HT1080 (cell line): ENCODE data around the gene RPS6KA5. TPM values are rescaled to one million over a fixed set of nuclear protein-coding genes. Genes with fewer than 3 reads are reported as not detected.
A peak's percentile ranks its signal among the peaks of the same experiment; 100 is the strongest.
"Not testable (repeated sequence)": the region's sequence is repeated elsewhere in the genome, so short reads cannot be mapped to it uniquely, and the experiment has no call there.

Experiments used
- DNase-seq: peaks from one replicate; pipeline ENCODE4 v3.0.0-alpha.2; 2015; ENCODE audit warnings: low read depth
- total RNA-seq: library from RNA; depleted of rRNA; stranded (reverse); fragments of >200 nt; shearing (Covaris generic); gene quantifications from 2 replicates; pipeline ENCODE4 v1.2.3, GENCODE V29; 2014

Gene RPS6KA5
- total RNA-seq, 1 experiment from 2014 or later = 3.6 TPM

DNA sequence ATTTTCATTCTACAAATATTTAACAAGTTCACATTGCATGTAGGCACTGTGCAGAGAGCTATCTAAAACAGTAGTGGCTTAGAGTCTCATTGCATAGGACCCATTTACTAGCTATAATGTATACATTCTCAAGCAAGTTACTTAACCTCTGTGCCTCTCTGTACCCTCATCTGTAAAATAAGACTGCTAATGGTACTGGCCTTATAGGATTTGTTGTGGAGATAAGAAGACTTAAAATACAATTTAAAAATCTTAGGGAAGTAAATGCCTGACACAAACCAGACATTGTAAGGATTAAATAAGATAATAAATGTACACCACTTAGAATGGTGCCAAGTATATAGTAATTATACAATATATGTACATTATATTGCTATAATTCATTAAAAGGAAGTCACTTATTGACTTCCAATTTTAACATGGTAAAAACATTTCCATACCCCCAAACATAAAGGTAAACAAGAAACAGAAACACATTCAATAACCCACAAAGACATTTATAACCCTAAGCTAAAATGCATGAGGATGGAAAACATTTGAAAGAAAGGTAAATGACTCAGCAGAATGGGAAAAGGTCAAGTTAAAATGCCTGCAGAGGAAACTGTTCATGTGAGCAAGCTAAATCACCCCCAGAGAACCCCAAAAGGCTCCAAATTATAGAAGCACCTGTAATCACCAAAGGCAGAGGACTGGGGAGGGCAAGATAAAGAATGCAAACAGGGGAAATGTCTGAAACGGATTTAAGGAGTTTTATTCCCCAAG lies 30.8 kb downstream of the RPS6KA5 start:
- no peak for DNase-seq

DNA sequence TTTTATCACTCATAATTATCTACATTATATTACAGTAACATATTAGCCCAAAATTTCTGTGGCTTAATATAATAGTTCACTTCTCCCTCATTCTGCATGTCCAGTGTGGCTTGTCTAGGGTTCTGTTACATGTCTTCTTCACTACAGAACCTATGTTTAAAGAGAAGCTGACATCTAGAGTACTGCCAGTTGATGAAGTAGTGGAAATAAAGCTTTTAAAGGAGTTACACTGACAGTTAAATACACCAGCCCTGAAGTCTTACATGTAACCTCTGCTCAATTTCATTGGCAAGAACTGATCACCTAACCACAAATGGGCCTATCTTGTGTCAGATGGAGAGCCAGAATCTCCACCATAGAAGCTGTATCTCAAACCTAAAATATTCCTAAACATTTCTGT lies 32.9 kb downstream of the RPS6KA5 start:
- DNase-seq = no peak

DNA sequence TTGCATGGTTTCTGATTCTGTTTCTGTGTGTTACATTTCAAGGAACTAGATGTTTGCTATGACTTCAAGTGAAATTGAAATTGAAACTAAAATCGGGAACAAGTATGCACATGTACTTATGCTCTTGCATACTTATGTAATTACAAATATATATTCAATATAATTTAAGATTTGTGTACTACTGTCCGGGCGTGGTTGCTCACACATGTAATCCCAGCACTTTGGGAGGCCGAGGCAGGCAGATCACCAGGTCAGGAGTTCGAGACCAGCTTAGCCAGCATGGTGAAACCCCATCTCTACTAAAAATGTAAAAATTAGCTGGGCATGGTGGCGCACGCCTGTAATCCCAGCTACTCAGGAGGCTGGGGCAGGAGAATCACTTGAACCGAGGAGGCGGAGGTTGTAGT lies 37.8 kb downstream of the RPS6KA5 start:
- DNase-seq = not testable (repeated sequence)

DNA sequence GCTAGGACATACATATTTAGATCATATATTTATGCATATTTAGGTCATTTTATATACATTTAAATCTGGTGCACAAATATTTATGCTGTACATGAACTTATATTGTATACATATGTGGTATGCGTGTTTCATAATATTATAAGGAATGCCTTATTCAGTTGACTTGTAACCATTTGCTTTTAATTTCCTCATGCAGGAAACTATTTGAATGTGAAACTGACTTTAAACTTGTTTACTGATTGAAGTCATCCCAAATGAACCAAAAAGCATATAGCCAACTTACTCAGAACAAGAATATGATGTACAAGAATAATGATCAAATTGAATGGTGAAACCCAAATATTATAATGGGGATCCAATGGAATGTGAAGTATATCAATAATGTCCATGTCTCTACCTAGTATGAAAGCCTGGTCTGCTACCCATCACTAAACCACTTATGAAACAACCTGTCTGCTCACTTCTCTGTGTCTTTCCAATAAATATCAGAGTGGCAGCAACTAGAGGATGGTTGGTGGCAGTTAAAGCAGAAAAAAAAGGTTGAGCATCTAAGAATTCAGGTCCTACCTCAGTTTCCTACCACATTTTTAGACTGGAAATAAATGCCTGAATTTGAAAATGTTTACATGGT lies 38.3 kb downstream of the RPS6KA5 start:
- no peak for DNase-seq

DNA sequence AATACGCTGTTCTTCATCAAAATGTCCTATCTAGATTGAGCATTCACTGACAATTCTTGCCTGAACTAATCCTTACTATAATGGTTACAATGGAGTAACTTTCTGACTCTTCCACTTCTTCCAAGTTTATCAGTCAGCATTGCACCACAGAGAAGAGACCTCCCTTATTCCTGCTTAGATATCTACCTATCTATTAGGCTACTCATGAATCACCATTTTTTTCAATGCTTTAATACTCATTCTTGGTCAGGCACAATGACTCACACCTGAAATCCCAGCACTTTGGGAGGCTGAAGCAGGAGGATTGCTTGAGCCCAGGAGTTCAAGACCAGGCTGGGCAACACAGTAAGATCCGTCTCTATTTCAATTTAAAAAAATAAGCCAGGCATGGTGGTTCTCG lies 39.3 kb downstream of the RPS6KA5 start:
- peak; percentile 7 for DNase-seq

DNA sequence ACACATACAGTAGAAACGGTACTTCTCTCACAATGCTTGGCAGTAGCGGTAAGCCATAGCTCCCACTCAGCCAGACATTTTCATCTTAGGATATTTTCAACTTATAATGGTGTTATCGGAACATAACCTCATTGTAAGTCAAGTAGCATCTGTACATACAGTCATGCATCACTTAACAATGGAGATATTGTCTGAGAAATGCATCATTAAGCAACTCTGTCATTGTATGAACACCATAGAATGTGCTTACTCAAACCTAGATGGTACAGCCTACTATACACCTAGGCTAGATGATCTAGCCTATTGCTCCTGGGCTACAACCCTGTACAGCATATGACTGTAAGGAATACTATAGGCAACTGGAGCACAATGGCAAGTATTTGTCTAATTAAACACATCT lies 40.8 kb downstream of the RPS6KA5 start:
- peak; percentile 9 for DNase-seq

DNA sequence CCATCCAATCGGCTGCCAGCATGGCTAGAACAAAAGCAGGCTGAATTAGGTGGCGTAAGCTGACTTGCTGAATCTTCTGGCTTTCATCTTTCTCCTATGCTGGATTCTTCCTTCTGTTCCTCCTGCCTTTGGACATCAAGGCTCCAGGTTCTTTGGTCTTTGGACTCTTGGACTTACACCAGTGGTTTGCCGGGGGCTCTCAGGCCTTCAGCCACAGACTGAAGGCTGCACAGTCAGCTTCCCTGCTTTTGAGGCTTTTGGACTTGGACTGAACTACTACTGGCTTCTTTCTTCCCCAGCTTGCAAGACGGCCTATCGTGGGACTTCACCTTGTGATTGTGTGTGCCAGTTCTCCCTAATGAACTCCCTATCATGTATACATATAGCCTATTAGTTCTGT lies 42.0 kb downstream of the RPS6KA5 start:
- DNase-seq = no peak

DNA sequence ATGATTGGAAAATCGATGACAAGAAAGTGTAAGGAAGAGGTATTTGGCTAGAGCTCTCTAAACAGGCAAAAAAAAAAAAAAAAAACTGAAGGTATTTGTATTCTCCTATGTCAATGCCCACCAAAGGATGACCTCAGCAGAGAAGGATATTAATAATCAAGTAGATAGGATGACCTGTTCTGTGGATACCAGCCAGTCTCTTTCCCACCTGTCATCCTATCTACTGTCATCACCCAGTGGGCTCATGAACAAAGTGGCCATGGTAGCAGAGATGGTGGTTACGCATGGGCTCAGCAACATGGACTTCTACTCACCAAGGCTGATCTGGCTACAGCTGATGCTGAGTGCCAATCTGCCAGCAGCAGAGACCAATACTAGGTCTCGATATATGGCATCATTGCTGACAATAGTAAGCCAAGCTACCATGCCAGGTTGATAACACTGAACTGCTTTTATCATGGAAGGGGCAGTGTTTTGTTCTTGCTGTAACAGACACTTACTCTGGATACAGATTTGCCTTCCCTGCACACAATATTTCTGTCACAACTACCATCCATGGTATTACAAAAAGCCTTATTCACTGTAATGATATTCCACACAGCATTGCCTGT lies 43.5 kb downstream of the RPS6KA5 start:
- DNase-seq = no peak

DNA sequence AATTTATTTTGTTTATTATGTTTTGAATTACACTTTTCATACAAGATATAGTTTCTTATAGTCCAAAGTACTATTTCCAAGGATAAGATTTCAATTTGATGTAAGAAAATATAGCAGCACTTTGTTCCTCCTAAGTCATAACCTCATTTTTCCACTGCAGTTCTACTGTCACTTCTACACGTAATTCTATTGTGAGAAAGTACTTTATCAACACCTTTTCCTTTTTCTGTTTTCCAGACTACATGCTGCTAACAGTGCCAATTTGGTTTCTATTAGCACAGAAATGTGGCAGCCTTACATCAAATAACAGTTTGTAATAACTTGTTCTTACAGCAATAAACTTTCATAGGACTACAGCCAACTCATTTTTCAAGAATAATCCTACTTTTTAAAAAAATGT lies 45.0 kb downstream of the RPS6KA5 start:
- no peak for DNase-seq

DNA sequence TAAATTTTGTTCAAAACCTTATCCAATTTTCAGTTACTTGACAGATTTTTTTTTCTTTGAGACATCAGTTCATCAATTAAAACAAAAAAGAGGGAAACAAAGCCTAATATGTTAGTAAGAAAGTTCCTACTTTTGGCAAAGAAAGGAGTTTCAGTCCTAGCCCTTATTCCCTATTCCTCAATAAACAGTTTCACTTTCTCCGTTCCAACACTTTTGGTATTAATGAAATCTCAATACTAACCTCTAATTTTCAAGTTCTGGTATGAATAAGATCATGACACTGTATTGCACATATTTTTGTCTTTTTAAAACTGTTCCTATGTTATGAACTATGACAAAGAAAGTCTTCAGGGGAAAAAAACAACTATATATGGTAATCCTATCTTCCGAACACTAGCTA lies 48.4 kb downstream of the RPS6KA5 start:
- DNase-seq = no peak

DNA sequence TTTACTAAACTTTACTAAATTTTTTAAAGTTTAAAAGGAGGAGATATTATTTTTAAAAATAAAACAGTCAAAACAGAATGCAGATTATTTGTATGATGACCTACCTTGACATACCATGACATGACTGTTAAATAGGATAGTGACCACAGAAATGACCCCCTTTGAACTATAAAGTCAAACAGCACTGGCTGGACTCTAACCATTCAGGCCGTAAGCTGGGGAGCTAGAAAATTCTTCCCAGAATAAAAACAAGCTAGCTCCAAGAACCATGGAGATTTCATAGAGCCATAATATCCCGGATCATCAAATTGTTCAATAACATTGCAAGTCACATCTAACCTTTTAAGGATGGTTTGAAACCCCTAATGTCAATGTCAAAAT lies 50.3 kb downstream of the RPS6KA5 start:
- DNase-seq = no peak

DNA sequence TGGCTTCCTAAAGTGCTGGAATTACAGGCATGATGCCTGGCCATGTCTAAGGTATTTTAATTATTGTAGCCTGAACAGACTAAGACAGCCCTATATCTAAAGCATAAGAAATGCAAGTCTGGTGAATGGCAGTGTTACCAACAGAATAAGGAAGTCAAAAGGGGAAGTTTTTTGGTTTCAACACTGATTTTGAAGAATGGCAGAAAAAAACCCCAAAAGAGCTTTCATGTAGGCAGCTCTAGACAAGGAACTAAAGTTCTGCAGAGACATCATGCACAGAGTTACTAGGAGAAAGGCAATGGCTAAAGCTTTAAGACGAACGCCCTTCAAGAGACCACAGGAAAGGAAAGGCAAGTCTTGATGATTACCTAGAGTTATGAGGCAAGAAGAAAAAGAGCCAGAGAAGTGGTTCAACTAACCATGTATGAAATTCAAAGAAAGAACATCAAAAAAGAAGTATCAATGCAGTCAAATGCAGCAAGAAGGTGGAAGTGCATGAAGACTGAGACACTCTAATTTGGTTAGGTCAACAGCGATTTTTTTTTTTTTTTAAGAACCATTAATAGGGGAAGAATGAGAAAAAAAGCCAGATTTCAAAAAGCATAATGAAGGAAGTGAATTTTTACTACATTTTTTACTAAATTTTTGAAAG lies 50.8 kb downstream of the RPS6KA5 start:
- DNase-seq = no peak

DNA sequence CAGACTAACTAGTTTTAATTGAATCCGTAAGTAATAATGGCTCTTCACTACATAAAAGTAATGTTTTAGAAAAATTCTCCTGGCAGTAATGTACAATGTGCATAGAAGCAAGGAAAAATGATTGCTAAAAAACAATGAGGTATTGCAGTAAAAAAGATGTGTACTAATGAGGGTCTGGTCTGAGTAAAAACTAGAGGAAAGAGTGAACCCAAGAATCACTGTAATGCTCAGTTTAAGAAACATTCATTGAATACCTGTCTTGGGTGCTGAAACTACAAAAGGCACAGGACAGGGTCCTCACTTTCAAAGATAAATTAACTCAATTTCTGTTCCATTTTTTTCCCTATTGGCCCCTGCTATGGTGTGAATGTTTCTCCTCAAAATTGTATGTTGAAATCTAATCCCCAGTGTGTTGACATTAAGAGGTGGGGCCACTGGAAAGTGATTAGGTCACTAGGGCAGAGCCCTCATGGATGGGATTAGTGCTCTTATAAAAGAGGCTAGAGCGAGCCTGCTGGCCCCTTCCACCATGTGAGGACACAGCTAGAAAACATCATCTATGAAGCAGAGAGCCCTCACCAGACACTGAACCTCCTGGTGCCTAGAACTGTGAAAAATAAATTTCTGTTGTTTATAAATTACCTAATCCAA lies 51.6 kb downstream of the RPS6KA5 start:
- no peak for DNase-seq

DNA sequence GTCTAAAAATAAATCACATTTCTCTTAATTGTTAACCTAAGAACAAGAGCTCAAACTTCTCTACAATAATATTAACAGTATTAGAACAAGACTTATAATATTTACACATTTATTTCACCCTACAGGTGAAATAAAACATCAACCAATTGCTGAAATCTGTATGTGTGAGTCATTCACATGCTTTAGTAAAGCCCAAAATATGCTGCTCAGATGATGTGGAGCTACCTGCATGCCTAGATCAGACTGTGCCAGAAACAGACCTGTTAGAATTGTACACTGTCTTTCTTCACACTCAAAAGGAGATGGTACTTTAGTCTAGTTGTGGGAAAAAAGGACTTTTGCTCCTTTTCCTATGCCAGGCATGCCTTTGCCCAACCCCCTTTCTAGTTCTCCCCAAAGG lies 54.7 kb downstream of the RPS6KA5 start:
- no peak for DNase-seq

DNA sequence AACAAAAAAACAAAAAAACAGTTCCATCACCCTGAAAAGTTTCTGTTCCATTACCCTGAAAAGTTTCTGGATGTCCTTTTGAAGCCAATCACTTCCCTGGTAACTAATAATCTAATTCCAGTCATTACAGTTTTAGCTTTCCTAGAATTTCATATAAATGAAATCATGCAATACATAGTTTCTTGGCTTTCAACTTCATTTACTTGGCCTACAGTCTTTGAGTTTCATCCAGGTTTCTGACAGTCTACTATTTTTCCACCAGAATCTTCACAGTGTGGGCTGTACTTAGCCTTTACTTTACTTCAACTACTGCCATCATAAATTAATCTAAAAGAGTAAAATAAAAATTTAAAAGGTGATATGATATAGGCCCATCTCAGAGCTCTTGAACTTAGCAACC lies 55.5 kb downstream of the RPS6KA5 start:
- DNase-seq = no peak

DNA sequence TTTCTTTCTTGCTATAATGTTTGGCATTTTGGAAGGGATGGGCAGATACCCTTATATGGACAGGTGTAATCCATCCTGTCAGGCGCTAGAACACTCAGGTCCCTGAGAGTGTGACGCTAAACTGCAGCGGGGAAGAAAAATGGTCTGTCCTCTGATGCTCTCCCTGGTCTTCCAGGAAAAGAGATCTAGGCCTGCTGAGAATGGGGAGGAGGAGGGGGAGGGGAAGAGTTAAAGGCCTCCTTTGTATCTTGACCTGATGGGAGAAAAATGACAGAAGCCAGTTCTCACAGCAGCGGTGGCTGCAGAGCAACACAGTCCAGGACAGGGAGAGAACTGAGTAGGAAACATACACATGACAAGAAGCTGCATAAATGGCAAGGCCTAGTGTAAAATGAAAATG lies 61.1 kb downstream of the RPS6KA5 start:
- DNase-seq = no peak

DNA sequence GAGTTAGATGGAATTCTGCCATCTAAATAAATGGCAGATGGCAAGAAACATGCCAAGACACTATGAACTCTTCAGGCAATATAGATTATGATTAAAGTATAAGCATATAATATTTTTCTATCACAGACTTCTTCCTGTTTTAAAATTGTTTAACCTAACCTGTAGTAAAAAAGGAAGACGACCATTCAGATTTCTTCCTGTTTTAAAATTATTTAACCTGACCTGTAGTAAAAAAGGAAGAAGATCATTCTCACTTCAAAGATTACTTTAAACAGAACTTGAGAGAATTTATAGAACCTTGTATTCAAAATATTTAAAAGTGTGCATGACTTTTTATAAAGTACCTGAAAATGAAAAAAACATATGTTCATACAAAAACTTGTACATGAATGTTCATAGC lies 63.5 kb downstream of the RPS6KA5 start:
- no peak for DNase-seq

DNA sequence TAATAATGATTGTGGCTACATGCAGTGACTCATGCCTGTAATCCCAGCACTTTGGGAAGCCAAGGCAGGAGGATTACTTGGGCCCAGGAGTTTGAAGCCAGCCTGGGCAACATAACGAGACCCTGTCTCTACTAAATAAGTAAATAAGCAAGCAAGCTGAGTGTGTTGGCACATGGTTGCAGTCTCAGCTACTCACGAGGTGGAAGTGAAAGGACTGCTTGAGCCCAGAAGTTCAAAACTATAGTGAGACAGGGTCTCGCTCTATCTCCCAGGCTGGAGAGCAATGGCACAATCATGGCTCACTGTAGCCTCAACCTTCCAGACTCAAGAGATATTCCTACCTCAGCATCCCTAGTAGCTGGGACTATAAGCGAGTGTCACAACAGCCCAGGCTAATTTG lies 64.7 kb downstream of the RPS6KA5 start:
- DNase-seq = no peak

DNA sequence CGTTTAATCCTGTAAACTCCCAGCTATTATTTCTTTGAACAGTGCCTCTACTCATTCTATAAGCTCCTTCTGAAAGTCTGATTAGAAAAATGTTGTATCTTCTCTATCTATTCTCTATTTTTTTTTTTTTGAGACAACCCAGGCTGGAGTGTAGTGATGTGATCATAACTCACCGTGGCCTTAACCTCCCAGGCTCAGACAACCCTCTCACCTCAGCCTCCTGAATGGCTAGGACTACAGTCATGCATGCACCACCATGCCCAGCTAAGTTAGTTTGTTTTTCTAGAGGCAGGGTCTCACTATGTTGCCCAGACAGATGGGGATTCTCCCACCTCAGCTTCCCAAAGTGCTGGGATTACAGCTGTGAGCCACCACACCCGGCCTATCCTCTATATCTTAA lies 66.6 kb downstream of the RPS6KA5 start:
- no peak for DNase-seq

DNA sequence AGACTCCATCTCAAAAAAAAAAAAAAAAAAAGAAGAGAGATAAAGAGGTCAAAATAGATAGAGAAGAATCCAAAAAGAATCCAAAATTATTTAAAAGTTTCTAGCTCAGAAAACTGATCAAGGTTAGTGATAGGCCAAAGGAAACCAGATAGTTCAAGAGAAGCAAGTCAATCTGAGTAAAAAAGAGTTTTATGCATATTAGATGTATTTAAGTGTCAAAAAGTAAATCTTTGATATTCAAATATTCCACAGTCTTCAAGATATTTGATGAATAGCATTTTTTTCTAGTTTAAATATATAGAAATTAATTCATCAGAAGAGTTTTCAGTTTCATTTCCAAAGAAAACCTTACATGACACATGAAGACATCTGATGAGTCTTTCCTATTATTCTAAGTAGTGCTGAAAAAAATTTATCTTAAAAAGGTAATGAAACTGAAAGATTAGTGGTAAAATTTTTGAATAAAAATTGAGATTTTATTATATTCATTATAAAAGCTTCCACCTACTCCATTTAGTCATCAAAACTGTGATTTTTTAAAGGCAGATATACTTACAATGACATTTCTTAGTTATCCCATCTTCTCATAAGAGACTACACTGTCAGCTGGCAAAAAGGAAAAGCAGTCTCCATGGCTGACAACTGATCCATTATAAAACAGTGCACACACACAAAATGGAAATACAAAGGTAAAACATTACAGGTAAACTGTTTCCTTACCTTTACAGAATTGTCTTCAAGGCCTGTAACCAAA lies 68.6 kb downstream of the RPS6KA5 start:
- no peak for DNase-seq

DNA sequence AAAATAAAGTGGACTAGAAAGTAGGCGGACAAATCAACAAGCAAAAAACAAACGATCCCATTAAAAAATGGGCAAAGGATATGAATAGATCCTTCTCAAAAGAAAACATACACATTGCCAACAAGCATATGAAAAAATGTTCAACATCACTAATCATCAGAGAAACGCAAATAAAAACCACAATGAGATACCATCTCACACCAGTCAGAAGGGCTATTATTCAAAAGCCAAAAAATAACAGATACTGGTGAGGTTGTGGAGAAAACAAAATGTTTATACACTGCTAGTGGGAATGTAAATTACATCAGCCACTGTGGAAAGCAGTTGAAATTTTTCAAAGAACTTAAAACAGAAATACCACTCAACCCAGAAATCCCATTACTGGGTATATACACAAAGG lies 70.3 kb downstream of the RPS6KA5 start:
- DNase-seq = no peak
